SU-DHL-6 (cell line): ENCODE measurements around the gene ARFGEF2.

Experiments used
- H2AFZ ChIP-seq: fragments of 200-600 bp; sonication (generic); 2 replicates; pipeline ENCODE4 v1.6.1; 2014; ENCODE audit warnings: low read depth, mild to moderate bottlenecking, moderate library complexity, mixed read lengths, antibody characterized with exemption, low read length; ENCODE audit not compliant: severe bottlenecking
- H3F3A ChIP-seq: fragments of 200-600 bp; shearing (Covaris generic); 2 replicates; pipeline ENCODE4 v1.6.0; 2016; ENCODE audit warnings: antibody characterized with exemption, mild to moderate bottlenecking; ENCODE audit not compliant: insufficient read depth
- H3K27ac ChIP-seq: fragments of 200-600 bp; sonication (generic); 2 replicates; pipeline ENCODE4 v1.5.1; 2016; ENCODE audit warnings: low read depth, mild to moderate bottlenecking, low read length, moderate library complexity, mixed read lengths
- H3K27me3 ChIP-seq: fragments of 200-600 bp; sonication (generic), shearing (Covaris generic); 2 replicates; pipeline ENCODE4 v1.6.0; 2014; ENCODE audit warnings: mild to moderate bottlenecking, low read length
- H3K36me3 ChIP-seq: fragments of 200-600 bp; sonication (generic); 2 replicates; pipeline ENCODE4 v1.6.1; 2014; ENCODE audit warnings: mild to moderate bottlenecking, low read length, mixed read lengths
- H3K4me2 ChIP-seq: fragments of 300-600, 200-600 bp; shearing (Covaris generic), sonication (generic); 2 replicates; pipeline ENCODE4 v1.6.0; 2014; ENCODE audit warnings: low read length, low read depth, mild to moderate bottlenecking; ENCODE audit not compliant: poor library complexity, severe bottlenecking
- H3K4me3 ChIP-seq: fragments of 200-600 bp; sonication (generic); 2 replicates; pipeline ENCODE4 v1.5.1; 2014; ENCODE audit warnings: antibody characterized with exemption, low read length, mild to moderate bottlenecking, mixed read lengths; ENCODE audit not compliant: insufficient read depth, poor library complexity, severe bottlenecking
- H3K79me2 ChIP-seq: fragments of 200-600 bp; sonication (generic); 2 replicates; pipeline ENCODE4 v1.6.1; 2014; ENCODE audit warnings: mild to moderate bottlenecking, low read length, moderate library complexity; ENCODE audit not compliant: insufficient read depth
- H3K9ac ChIP-seq: fragments of 200-600 bp; sonication (generic); 2 replicates; pipeline ENCODE4 v1.7.0; 2014; ENCODE audit warnings: mild to moderate bottlenecking, low read length
- H3K9me2 ChIP-seq: fragments of 200-600 bp; sonication (generic); replicated peaks from 2 replicates; pipeline ENCODE4 v1.6.1; 2014; ENCODE audit warnings: low read length; ENCODE audit not compliant: insufficient read depth
- H3K9me3 ChIP-seq: fragments of 200-600 bp; sonication (generic); 2 replicates; pipeline ENCODE4 v1.6.1; 2014; ENCODE audit warnings: low read length, mixed read lengths; ENCODE audit not compliant: insufficient read depth
- H4K20me1 ChIP-seq: fragments of 200-600 bp; sonication (generic); 2 replicates; pipeline ENCODE4 v1.6.1; 2014; ENCODE audit warnings: low read depth, mild to moderate bottlenecking, antibody characterized with exemption, low read length, moderate library complexity, mixed read lengths
- CTCF ChIP-seq: fragments of 200-600 bp; sonication (generic); IDR thresholded peaks from one replicate; pipeline ENCODE4 v1.5.1; 2017; ENCODE audit warnings: antibody characterized with exemption, mild to moderate bottlenecking, low read length, moderate library complexity; ENCODE audit not compliant: insufficient read depth, poor library complexity, severe bottlenecking
- EZH2phosphoT487 ChIP-seq: fragments of 200-600 bp; sonication (generic), shearing (Covaris generic); conservative IDR thresholded peaks from 2 replicates; pipeline ENCODE4 v1.6.1; 2018; ENCODE audit warnings: mild to moderate bottlenecking, antibody characterized with exemption, low read length, moderate library complexity, mixed read lengths

ARFGEF2 gene

GRCh38 chr20:48908656-48909319, 12.7 kb upstream of the ARFGEF2 start:
- no peaks in the 10 kb centered on the region for H3K79me2 ChIP-seq
- no peak overlapping the region for H3K27ac ChIP-seq
- H3K9ac ChIP-seq, result no peak overlapping the region
- H3F3A ChIP-seq, result no peaks in the 10 kb centered on the region
- H3K4me3 ChIP-seq, result no peak overlapping the region
- H3K9me3 ChIP-seq, result no peaks in the 10 kb centered on the region
- no peak overlapping the region for H2AFZ ChIP-seq
- no peak overlapping the region for H3K4me2 ChIP-seq
- H3K27me3 ChIP-seq, result no peaks in the 10 kb centered on the region
- no peaks in the 10 kb centered on the region for H3K36me3 ChIP-seq
- no peak for TF ChIP-seq EZH2phosphoT487
- no peak for TF ChIP-seq CTCF
- no peaks in the 10 kb centered on the region for H3K9me2 ChIP-seq
- H4K20me1 ChIP-seq, result no peaks in the 10 kb centered on the region; the same call in 1 of the 2 replicates

GRCh38 chr20:48909910-48910309, 11.6 kb upstream of the ARFGEF2 start:
- Histone ChIP-seq H3K9ac (no peak overlapping the region), H2AFZ (no peak overlapping the region), H3K27ac (no peak overlapping the region), H4K20me1 (no peaks in the 10 kb centered on the region), H3K9me2 (no peaks in the 10 kb centered on the region), H3K4me3 (no peak overlapping the region), H3K9me3 (no peaks in the 10 kb centered on the region), H3F3A (no peaks in the 10 kb centered on the region), H3K79me2 (no peaks in the 10 kb centered on the region), H3K4me2 (no peak overlapping the region), H3K36me3 (no peaks in the 10 kb centered on the region), H3K27me3 (no peaks in the 10 kb centered on the region)
- TF ChIP-seq EZH2phosphoT487 (no peak), CTCF (no peak)

- no peak overlapping the region for H3K27ac ChIP-seq
- H3K36me3 ChIP-seq, result no peaks in the 10 kb centered on the region
- no peaks in the 10 kb centered on the region for H3F3A ChIP-seq
- no peaks in the 10 kb centered on the region for H3K27me3 ChIP-seq
- H4K20me1 ChIP-seq, result no peaks in the 10 kb centered on the region
- no peaks in the 10 kb centered on the region for H3K79me2 ChIP-seq
- no peak overlapping the region for H3K4me3 ChIP-seq
- H3K9me3 ChIP-seq, result no peaks in the 10 kb centered on the region
- H2AFZ ChIP-seq, result no peak overlapping the region
- no peak for TF ChIP-seq EZH2phosphoT487
- TF ChIP-seq CTCF, result no peak
- H3K9ac ChIP-seq, result no peak overlapping the region
- no peaks in the 10 kb centered on the region for H3K9me2 ChIP-seq
- no peak overlapping the region for H3K4me2 ChIP-seq
These were observed 11.1 kb upstream of the ARFGEF2 start for GRCh38 chr20:48910347-48910781.
